ENCODE results near the gene HMG20A. TPM values are rescaled to one million over a fixed set of nuclear protein-coding genes. Genes with fewer than 3 reads are reported as not detected.

The HMG20A gene
- total RNA-seq, 1 experiment from 2014 or later: 54.0 TPM

DNA sequence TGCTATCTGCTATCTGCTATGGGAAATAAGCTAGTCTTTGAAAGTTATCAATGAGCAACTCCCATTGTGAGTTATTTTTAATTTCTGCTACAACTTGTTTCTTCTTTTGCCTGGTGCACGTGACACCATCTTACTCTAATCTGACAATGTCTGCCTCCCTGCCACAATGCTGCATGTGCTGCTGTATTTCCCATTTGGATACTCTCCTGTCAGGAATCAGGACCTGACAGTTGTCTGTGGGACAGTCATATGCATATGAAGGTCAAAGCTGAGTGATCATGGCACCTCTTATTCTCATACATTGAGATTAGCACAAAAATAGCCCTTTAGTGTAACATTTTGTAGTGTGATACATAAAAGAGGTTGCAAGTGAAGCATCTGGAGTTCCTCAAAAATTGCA is 45.8 kb downstream of the HMG20A start:
- BruUV-seq (replicated peaks): no TSS peak
- H3K36me3 ChIP-seq (ENCODE audit: control insufficient read depth, insufficient read depth, low read length): peaks cover 19% of the 10 kb centered on the region; the same call in 1 of the 2 replicates

GRCh38 chr15:77468896-77469295 is 48.2 kb downstream of the HMG20A start:
- intact Hi-C loops (cut with micrococcal nuclease; ENCODE audit: unreplicated experiment): no loop called here
- no peak overlapping the region for H3K27ac ChIP-seq (ENCODE audit: low read length)
- POLR2A ChIA-PET: no interaction called here
- no peak for DNase-seq (ENCODE audit: low read depth, low spot score)
- ATAC-seq: no peak
- in situ Hi-C loops (cut with HindIII; ENCODE audit: low pct_unique_long_range_greater_than_20kb, low sequenced_read_pairs): no loop called here
- H3K27me3 ChIP-seq (ENCODE audit: control insufficient read depth, insufficient read depth, low read length): no peaks in the 10 kb centered on the region
- CTCF ChIA-PET: no interaction called here
- H3K9me3 ChIP-seq (ENCODE audit: control insufficient read depth, insufficient read depth, low read depth, low read length): no peaks in the 10 kb centered on the region
- no peaks in the 10 kb centered on the region for H3K4me1 ChIP-seq (ENCODE audit: control insufficient read depth, insufficient read depth, low read length)
- no peak overlapping the region for H3K4me3 ChIP-seq (ENCODE audit: low read depth in 2 of 2, low read length in 2 of 2)
- no peak for TF ChIP-seq REST (IDR thresholded peaks at IDR 0.05; ENCODE audit: insufficient read depth in 1 of 2, low read depth in 2 of 2, low read length in 1 of 2)
- peaks cover 28% of the 10 kb centered on the region; the same call in 1 of the 2 replicates for H3K36me3 ChIP-seq (ENCODE audit: control insufficient read depth, insufficient read depth, low read length)
- no TSS peak for BruUV-seq (replicated peaks)

More for the DNA sequence above, 45.8 kb downstream of the HMG20A start:
- H3K4me1 ChIP-seq (ENCODE audit: control insufficient read depth, insufficient read depth, low read length): no peaks in the 10 kb centered on the region
- in situ Hi-C loops (cut with HindIII; ENCODE audit: low pct_unique_long_range_greater_than_20kb, low sequenced_read_pairs) (no loop called here), intact Hi-C loops (cut with micrococcal nuclease; ENCODE audit: unreplicated experiment) (no loop called here)
- ATAC-seq (no peak), DNase-seq (ENCODE audit: low read depth, low spot score) (no peak)
- no peaks in the 10 kb centered on the region for H3K27me3 ChIP-seq (ENCODE audit: control insufficient read depth, insufficient read depth, low read length)
- no peak overlapping the region for H3K4me3 ChIP-seq (ENCODE audit: low read depth in 2 of 2, low read length in 2 of 2)
- no peak overlapping the region for H3K27ac ChIP-seq (ENCODE audit: low read length)
- ChIA-PET POLR2A (no interaction called here), CTCF (no interaction called here)
- no peak for TF ChIP-seq TCF7L2 (IDR thresholded peaks at IDR 0.05; ENCODE audit: low read depth, low read length)
- TF ChIP-seq REST (IDR thresholded peaks at IDR 0.05; ENCODE audit: insufficient read depth in 1 of 2, low read depth in 2 of 2, low read length in 1 of 2): no peak
- no peak for TF ChIP-seq CTCF (IDR thresholded peaks at IDR 0.05)
- TF ChIP-seq SIN3A (IDR thresholded peaks at IDR 0.05; ENCODE audit: borderline replicate concordance, insufficient read depth, low read depth, low read length): no peak
- no peak for TF ChIP-seq POLR2AphosphoS5 (IDR thresholded peaks at IDR 0.05; ENCODE audit: low read depth, low read length)
- H3K9me3 ChIP-seq (ENCODE audit: control insufficient read depth, insufficient read depth, low read depth, low read length): no peaks in the 10 kb centered on the region

Data from Panc1 (cell line).